GM23338 (cell line): ENCODE measurements around the gene C4orf54.

Source experiments
- CTCF ChIP-seq, 2 experiments: fragments of 200-600 bp in 1 of 2; sonication (generic) in 1 of 2; conservative IDR thresholded peaks; 2 replicates each; pipeline versions ENCODE4 v1.5.1 to v1.6.1; 2016 to 2017; ENCODE audit warnings: antibody characterized with exemption in 2 of 2, low read depth in 2 of 2, mild to moderate bottlenecking in 2 of 2, moderate library complexity in 1 of 2
- EZH2 ChIP-seq: fragments of 200-600 bp; sonication (generic); IDR thresholded peaks from one replicate; pipeline ENCODE4 v1.8.0; 2017; ENCODE audit warnings: antibody characterized with exemption, mild to moderate bottlenecking, low read depth; ENCODE audit not compliant: unreplicated experiment
- EZH2phosphoT487 ChIP-seq: fragments of 200-600 bp; sonication (generic); IDR thresholded peaks from one replicate; pipeline ENCODE4 v1.8.1; 2018; ENCODE audit warnings: antibody characterized with exemption; ENCODE audit not compliant: unreplicated experiment
- POLR2AphosphoS5 ChIP-seq: IDR thresholded peaks from 2 replicates; pipeline ENCODE4 v1.6.1; 2016; ENCODE audit warnings: antibody characterized with exemption, low read depth
- REST ChIP-seq: IDR thresholded peaks from one replicate; pipeline ENCODE4 v1.6.1; 2018; ENCODE audit warnings: antibody characterized with exemption; ENCODE audit not compliant: unreplicated experiment

- TF ChIP-seq CTCF (conservative IDR thresholded peaks at IDR 0.05; ENCODE audit: low read depth in 2 of 2): no peak
- TF ChIP-seq REST: no peak
- TF ChIP-seq POLR2AphosphoS5: no peak
- TF ChIP-seq EZH2phosphoT487: no peak
- no peak for TF ChIP-seq EZH2
Measured at GRCh38 chr4:99654361-99654761, 3.3 kb downstream of the C4orf54 start.
